NCI-H1092 (cell line): ENCODE results near the gene NGRN.
A peak's percentile ranks its signal among the peaks of the same experiment; 100 is the strongest.

ENCODE experiments used
- DNase-seq: peaks from one replicate; lab custom pipeline; 2025; lab: John Stamatoyannopoulos, UW

Gene NGRN

GRCh38 chr15:90265271-90266060 is at the start of gene NGRN:
TSS of gene NGRN (plus strand) at chr15:90265672. CDS start at chr15:90265713, 41 bp downstream.
- peak; percentile 72 for DNase-seq

- DNase-seq: no peak
Observed at GRCh38 chr15:90217671-90218394, 47.6 kb upstream of the NGRN start.

- DNase-seq: no peak
Observed at GRCh38 chr15:90219421-90220141, 45.9 kb upstream of the NGRN start.

- DNase-seq: no peak
Observed at GRCh38 chr15:90221246-90221900, 44.1 kb upstream of the NGRN start.

GRCh38 chr15:90222547-90222946 is 42.9 kb upstream of the NGRN start:
- DNase-seq: no peak

GRCh38 chr15:90223441-90224165 is 41.9 kb upstream of the NGRN start:
- DNase-seq: no peak

- DNase-seq: no peak
Observed at GRCh38 chr15:90225047-90225446, 40.4 kb upstream of the NGRN start.

GRCh38 chr15:90225504-90226234 is 39.8 kb upstream of the NGRN start:
- peak; percentile 29 for DNase-seq

- no peak for DNase-seq
Observed at GRCh38 chr15:90227336-90227735, 38.1 kb upstream of the NGRN start.

GRCh38 chr15:90227816-90228772 is 37.4 kb upstream of the NGRN start:
- DNase-seq: no peak

GRCh38 chr15:90228960-90229359 is 36.5 kb upstream of the NGRN start:
- DNase-seq: no peak

GRCh38 chr15:90230071-90230494 is 35.4 kb upstream of the NGRN start:
- no peak for DNase-seq

- DNase-seq: no peak
Observed at GRCh38 chr15:90230610-90231009, 34.9 kb upstream of the NGRN start.

GRCh38 chr15:90231028-90232017 is 34.1 kb upstream of the NGRN start:
- no peak for DNase-seq

- no peak for DNase-seq
Observed at GRCh38 chr15:90232196-90232595, 33.3 kb upstream of the NGRN start.

- no peak for DNase-seq
Observed at GRCh38 chr15:90232941-90233386, 32.5 kb upstream of the NGRN start.

GRCh38 chr15:90233387-90234095 is 31.9 kb upstream of the NGRN start, which contains the start of gene CIB1:
TSS of gene CIB1 (minus strand) at chr15:90233941. CDS start at chr15:90233885, 56 bp downstream.
- DNase-seq: no peak
